NCI-H82 treated with DMSO at 0.1 percent for 48 hours (cell line): Measurements from ENCODE around the gene DISP3.

Source experiments
- DNase-seq: peaks from one replicate; lab custom pipeline; 2025; ENCODE audit not compliant: unreplicated experiment; lab: John Stamatoyannopoulos, UW

Gene DISP3

DNA sequence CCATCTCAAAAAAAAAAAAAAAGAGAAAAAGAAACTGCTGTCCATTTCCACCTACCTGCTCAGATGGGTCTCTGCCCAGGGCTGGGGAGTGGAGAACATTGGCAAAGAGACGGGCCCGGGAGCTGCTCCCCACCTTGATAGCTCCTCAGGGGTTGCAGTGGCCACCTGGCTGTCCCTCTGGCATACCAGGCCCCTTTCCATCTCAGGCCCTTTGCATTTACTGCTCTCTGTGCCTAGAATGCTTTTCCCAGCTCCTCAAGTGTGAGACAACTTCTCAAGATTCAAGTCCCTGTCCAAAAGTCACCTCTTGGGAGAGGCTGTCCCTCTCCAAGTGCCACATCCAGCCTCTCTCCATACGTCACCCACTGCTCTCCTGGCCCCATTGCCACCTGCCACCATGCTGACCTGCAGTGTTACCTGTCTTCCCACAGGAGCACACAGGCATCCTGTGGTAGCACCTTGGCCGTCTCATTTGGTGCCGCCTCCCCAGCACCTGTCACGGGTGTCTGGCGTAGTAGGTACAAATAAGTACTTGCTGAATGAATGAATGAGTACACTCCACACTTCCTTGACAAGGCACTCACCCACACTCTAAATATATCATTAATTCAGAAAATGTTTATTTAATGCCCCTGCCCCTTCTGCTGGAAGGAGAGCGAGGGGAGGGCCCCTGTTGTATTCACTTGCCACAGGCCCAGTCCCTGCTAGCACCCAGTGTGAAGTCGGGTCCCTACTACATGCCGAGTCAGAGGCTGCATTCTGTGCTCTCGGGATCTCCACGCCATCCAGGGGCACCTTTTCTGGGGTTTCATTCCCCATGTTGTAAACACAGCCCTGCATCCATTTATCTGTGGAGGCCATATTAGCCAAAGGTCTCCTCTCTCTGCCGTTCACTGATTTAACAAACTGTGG lies 48.8 kb downstream of the DISP3 start:
- DNase-seq = no peak

DNA sequence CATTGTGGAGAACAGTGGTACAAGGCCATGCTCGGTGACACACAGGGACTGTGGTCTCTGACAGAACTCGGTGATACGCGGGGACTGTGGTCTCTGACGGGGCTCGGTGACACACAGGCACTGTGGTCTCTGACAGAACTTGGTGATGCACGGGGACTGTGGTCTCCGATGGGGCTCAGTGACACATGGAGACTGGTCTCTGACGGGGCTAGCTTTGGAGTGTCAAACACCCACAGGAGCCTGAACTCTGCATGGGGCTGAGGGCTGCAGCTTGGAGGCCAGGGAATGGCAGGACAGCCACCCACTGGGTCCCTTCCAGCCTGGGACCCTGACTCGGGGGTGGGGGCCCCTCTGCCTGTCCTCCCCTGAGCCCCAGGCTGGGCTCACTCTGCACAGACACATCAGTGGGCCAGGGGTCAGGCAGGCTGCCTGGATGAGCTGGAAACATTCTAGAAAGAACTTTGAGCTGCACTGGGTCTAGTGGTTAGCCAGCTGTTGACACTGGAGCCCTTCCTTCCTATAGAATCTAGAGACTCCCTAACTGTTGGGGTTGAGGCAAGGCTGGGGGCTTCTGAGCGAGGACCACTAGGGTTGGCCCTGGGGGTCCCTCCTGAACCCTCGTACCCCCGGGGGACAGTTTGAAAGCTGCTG lies 49.8 kb downstream of the DISP3 start:
- no peak for DNase-seq

DNA sequence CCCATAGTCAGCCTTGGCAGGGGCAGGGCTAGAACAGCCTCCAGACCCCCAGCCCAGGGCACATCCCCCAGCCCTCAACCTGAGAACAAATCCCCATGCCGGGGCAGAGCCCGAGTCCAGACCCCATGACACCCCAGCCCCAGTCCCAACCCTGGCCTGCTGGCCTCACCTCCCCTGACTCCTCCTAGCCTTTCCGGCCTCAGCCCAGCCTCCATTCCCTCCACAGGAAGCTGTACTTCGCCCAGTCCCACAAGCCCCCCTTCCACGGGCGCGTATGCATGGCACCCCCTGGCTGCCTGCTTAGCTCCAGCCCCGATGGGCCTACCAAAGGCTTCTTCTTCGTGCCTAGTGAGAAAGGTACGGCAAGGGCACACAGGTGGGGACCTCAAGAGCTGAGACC lies 50.4 kb downstream of the DISP3 start:
- DNase-seq = no peak

DNA sequence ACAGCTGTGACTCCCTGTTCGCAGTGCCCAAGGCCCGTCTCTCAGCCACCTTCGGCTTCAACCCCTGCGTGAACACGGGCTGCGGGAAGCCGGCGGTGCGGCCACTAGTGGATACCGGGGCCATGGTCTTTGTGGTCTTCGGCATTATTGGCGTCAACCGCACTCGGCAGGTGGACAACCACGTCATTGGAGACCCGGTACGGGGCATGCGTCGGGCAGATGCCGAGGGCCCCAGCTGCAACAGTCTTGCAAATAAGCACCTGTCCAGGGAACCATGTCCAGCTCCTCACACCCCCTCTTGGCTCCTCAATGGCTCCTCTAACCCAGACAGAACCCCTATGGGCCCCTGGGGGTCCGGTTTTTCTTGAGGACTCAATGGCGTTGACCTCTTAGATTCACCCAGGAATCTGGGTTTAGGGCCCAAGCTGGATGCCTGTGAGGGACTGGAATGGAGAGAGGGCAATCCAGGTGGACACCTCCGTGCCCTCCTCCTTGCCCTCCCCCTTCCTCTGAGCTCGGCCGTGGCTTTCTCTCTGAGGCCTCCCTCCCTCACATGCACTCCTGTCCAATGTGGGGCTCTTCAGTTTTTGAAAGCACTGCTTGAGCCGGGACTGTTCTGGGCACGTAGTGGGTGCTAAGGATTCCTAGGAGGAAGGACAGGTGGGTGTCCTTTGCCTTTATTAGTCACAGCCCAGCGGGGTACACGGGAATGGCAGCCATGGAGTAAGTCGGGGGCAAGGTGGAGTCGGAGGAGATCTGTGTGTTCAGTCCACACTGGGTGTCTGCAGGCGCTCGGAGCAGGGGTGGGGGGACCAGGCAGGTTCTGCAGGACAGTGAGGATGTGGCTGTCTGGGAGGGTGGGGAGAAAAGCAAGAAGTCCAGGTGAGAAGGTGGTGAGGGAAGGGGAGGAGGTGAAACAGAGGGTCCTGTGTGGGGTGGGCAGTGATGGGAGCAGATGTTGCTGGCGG lies 51.1 kb downstream of the DISP3 start:
- DNase-seq = no peak

DNA sequence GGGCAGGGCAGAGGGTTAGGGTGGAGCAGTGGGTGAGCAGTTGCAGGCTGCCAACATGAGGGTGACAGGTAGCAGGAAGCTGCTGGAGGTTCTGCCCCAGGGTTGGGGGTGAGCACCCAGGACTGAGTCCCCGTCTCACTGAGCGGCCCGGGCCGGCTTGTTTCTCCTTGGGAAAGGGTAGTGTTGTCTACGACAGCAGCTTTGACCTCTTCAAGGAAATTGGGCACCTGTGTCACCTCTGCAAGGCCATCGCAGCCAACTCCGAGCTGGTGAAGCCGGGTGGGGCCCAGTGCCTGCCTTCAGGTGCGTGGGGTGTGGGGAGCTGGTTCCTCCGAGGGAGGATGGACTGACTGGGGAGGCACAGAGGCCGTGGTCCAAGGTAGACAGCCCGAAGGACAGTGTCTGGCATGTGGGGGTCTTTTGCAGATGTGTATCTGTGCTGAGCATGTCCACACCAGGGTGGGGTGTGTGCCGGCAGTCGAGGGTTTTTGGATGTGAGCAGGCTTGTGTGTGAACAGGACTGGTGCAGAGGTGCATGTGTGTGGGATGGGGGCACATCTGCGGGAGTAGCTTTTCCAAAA lies 51.9 kb downstream of the DISP3 start:
- DNase-seq = no peak

DNA sequence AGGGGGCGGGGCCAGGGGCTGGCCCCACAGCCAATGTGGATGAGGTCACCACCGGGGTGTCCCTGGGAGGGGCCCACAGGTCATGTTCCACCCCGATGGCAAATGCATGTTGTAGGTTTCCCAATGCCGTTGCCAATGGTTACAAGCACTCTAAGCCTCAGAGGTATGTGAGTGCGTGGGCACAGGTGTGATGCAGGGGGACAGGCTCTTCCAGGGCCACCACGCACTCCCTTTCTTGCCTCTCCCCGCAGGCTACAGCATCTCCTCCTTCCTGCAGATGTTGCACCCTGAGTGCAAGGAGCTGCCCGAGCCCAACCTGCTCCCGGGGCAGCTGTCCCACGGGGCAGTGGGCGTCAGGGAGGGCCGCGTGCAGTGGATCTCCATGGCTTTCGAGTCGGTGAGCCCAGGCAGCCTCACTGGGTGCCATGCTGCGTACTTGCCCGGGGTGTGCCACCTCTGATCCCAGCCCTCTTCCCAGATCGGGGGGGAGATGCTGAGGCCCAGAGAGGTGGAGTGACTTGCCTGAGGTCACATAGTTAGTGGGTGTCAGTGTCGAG lies 52.4 kb downstream of the DISP3 start:
- no peak for DNase-seq

DNA sequence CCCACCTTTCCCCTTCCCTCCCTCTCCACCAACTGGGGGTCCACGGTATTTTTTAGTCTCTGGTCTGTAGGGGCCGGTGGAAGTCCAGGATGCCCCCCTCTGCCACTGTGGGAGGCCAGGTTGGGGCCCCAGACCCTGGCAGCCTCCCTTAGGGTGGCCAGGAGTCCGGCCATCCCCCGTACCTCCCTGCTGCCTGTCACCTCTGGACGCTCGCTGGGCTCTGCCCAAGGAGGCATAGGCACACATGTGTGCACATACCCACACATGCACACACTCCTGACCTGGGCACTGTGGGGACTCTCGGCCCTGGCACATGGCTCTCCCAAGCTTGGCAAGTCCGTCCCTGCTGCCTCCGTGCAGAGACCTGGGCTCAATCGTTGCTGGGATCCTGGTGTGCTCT lies 53.0 kb downstream of the DISP3 start:
- no peak for DNase-seq

DNA sequence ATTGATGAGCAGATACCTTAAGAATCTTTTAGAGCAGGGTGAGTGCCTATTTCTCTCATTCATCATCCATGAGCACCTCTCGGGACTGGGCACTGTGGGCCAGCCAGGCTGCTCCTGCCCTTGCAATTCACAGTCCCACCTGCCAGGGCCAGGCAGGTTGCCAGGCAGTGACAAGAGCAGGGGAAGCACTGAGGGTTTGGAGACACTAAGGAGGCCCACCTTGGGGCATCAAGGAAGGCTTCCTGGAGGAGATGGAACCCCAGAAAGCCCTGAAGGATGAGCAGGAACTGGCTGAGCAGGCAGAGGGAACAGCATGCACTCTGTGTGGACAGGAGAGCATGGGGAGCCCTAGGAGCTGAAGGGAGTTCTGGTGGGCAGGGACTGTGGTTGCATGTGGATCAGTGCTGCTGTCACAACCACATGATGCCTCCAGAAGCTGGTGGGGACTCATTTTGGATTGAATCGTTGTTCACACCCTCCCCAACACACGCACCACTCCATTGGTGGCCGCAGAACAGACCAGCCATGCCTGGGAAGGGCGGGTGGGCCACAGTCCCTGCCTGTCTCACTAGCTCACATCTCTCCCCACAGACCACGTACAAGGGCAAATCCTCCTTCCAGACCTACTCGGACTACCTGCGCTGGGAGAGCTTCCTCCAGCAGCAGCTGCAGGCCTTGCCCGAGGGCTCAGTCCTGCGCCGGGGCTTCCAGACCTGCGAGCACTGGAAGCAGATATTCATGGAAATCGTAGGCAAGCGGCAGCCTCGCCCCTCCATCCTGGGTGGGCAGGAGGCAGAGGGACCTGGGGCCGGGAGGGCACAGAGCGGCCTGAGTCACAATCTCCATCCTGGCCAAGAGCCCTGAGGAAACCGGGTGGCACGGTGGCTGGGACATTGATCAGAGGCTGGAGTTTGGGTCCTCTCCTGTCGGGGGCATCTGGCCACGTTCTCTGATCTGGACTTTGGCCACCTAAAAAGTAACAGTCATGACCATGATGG lies 55.1 kb downstream of the DISP3 start:
- no peak for DNase-seq

DNA sequence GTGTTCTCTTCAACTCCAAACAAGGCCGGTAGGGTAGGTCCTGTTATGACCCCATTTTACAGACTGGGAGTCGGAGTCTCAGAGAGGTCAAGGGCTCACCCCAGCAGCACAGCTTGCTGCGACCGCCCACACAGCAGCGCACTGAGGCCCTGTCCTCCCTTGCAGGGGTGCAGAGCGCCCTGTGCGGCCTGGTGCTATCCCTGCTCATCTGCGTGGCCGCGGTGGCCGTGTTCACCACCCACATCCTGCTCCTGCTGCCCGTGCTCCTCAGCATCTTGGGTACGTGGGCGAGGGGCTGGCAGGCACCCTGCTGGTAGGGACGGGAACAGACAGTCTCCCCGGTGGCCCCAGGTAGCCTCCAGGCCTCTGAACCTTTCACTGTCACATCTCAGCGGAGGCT lies 55.9 kb downstream of the DISP3 start:
- no peak for DNase-seq

DNA sequence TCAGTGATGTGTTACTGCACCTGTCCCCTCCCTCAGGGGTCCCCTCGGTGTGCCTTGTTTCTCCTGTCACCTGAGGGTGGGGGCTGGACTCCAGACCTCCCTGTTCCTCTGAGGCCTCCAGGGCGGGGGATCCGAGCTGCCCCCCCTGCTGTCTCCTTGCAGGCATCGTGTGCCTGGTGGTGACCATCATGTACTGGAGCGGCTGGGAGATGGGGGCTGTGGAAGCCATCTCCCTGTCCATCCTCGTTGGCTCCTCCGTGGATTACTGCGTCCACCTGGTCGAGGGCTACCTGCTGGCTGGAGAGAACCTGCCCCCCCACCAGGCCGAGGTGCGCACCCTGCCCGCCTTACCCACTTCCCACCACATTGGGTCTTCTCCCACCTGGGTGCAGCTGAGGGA lies 56.4 kb downstream of the DISP3 start:
- no peak for DNase-seq

DNA sequence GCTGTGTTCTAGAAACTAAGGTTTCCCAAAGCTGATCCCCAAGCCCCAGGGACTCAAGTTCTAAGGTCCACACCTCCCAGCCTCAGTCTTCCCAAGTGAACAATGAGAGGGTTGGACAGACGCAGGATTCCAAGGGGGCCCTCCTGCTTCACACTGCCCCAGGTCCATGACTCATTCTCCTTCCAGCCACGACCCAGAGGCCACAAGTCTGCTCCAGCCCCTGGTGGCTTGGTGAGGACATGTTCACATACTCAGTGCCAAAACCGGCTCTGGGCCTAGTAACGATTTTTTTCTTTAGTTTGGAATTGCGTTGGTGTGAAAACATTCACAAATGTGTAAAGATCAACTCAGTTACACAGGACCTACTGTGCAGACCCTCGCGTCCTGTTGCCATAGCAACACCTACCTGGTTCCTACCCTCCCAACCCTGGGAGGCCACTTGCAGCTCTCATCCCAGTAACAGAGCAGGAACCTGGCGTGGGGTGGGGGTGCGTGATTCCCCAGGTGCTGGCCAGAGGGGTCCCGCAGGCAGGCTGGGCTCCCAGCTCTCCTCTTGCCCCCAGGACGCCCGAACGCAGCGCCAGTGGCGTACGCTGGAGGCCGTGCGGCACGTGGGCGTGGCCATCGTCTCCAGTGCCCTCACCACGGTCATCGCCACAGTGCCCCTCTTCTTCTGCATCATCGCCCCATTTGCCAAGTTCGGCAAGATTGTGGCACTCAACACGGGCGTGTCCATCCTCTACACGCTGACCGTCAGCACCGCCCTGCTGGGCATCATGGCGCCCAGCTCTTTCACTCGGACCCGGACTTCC lies 57.0 kb downstream of the DISP3 start:
- no peak for DNase-seq

DNA sequence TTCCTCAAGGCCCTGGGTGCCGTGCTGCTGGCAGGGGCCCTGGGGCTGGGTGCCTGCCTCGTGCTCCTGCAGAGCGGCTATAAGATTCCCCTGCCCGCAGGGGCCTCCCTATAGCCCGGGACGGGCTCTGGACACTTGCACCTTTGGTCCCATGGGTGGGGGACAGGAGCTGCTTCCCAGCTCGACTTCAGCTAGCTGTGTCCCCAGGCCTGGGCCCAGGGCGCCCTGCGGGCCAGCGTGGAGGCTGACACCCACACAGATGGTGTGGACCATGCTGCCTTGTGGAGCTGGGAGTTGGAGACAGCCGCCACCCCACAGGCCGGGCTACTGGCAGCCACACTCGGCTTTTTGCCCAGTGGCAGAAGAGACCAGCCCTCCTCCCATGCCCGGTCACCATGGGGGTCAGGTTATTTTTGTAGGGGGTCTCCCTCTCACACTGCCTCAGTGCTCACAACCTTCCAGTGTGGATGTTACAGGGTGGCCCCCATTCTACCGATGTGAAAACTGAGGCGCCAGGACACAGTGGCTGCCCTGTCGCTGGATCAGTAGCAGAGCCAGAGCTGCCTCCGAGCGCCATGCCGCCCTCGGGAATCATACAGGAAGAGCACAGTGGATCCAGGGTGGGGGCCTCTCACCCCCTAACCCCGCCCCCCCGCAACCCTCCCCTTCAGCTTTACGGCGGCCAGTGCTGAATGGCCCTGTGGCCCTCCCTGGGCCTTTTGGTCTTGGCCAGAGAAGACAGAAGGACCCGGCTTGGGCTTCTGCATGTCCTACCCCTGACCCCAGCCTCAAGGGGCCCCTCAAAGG lies 57.8 kb downstream of the DISP3 start:
- no peak for DNase-seq

DNA sequence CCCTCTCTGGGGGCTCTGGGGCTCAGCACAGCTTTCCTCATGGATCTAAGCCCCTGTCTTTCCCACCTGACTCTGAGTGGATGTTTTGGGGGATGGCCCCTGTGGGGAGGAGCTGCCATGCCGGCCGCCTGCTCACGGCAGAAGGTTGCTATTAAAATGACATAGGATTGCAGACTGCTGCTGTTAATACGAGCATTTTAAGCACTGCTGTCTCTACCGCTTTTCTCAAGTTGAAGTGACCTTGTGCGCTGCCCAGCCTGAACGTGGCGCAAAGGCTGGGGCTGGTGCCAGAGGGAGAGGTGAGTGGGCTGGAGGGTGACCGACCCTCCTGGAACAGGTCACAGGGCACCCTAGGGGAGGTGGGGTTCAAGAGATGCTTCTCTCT lies 58.4 kb downstream of the DISP3 start:
- no peak for DNase-seq

DNA sequence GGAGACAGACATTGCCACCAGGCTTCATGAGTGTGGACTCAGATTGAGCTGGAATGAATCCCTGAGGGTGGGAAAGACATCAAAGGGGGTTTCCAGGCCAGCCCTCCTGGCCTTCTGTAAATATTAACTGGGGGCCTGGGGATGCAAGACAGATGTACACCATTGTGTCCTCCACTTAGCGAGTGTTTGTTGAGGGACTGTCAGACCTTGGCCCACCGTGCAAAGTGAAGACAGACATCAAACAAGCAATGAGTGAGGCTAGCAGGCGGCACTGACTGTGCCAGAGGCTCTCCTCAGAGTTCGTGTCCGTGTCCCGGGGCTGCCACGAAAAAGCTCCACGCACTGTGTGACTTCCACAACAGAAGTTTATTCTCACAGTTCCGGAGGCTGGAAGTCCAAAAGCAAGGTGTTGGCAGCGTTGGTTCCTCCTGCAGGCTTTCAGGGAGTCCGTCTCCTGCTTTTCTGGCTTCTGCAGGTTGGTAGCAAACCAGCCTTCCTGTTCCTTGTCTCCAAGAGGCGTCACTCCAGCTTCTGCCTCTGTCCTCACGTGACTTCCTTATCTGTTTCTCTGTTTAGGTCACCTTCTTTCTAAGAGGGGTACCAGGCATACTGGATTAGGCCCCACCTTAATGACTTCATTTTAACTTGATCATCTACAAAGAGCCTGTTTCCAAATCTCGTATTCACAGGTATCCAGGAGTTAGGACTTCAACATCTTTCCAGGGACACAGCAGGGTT lies 59.1 kb downstream of the DISP3 start:
- no peak for DNase-seq

DNA sequence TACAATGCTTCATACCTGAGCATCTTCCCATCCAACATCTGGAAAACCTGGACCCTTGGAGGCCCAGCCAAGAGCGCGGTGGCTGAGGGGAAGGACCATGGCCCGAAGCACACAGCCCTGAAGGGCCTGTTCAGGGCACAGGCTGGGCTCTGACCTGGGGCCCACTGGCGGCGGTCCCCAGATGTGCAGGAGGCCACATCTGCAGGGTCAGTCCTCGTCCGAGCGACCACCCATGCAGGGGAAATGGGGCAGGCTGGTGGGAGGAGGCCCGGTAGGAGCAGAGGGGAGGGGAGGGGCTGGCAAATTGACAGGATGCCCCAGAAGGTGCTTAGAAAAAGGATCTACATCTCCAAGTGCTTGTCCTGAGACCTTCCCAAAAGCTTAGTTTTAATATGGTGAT lies 59.9 kb downstream of the DISP3 start:
- no peak for DNase-seq

DNA sequence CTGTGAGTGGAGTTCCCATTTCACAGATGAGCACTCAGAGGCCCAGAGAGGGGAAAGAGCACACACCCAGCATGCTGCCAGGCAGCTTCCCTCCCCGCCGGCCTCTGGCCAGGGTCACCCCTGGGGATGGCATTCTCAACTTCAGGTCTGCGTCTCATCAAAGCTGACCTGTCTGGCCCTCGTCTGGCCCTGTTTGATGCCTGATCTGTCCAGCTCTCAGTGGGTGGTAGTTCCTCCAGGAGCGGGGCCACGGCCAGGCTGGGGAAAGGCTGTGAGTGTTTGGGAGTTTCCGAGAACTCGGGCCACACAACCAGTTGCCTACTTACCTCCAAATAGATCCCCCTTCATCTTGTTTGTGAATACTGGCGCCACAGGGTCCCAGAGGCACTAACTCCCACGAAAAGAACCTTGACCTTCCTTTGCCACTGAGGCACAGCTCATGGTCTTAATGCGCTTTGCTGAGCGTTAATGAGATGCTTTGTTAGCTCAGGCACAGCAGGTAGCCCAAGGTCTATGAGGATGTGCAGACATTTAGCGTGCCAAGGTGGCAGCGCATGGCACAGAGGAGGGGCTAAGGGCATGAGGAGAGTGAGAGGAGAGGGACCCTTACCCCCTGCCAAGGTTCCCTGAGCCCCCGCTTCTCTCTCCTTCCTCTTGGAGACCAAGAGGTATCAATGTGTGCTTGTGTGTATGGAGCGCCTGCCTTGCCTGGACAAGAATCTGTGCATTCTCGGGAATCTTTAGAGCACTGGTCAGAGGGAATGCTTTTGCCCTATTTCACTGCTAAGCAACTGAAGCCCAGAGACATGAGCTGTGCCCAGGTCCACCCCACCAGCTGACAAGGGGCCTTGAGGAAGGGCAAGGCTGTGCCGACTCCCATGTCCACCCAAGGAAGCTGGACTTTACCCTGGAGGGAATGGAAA lies 61.2 kb downstream of the DISP3 start:
- DNase-seq = no peak
